ENCODE results near the gene CFC1.
"Not testable (repeated sequence)": the region's sequence is repeated elsewhere in the genome, so short reads cannot be mapped to it uniquely, and the experiment has no call there.

The CFC1 gene

GRCh38 chr2:130599393-130599792 lies at the start of gene CFC1:
Gene CFC1, minus strand, starts transcription at chr2:130599575. Its CDS starts 288 bp downstream, at chr2:130599287.
- not testable (repeated sequence) for DNase-seq (ENCODE audit: low read depth in 2 of 2, low spot score in 1 of 2)

GRCh38 chr2:130641688-130642087 lies 42.3 kb upstream of the CFC1 start:
- DNase-seq (ENCODE audit: low read depth in 2 of 2, low spot score in 1 of 2): not testable (repeated sequence)

- not testable (repeated sequence) for DNase-seq (ENCODE audit: low read depth in 2 of 2, low spot score in 1 of 2)
Observed at GRCh38 chr2:130638973-130639372, 39.6 kb upstream of the CFC1 start.

DNA sequence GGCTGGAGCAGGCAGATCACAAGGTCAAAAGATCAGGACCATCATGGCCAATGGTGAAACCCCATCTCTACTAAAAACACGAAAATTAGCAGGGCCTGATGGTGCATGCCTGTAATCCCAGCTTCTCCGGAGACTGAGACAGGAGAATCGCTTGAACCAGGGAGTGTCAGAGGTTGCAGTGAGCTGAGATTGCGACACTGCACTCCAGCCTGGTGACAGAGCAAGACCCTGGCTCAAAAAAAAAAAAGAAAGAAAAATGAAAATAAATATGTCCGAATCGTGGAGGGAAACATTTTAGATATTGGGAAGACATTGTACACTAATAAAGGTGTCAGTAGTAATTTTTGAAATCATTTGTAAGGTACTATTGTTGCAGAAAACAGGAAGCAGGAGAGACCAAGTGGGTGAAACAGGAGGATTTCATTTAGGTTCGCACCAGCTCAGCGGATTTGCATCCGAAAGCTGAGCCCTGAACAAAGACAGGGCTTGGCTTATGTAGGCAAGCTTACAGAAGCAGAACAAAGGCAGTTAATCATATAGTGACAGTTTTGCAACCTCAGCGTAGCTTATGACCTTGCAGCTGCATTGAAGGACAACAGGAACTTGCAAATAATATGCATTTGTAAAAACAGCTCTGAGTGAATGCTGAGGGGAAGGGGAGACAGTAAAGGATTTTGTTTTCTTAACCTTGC lies 29.6 kb upstream of the CFC1 start:
- DNase-seq (ENCODE audit: low read depth in 2 of 2, low spot score in 1 of 2): not testable (repeated sequence)

DNA sequence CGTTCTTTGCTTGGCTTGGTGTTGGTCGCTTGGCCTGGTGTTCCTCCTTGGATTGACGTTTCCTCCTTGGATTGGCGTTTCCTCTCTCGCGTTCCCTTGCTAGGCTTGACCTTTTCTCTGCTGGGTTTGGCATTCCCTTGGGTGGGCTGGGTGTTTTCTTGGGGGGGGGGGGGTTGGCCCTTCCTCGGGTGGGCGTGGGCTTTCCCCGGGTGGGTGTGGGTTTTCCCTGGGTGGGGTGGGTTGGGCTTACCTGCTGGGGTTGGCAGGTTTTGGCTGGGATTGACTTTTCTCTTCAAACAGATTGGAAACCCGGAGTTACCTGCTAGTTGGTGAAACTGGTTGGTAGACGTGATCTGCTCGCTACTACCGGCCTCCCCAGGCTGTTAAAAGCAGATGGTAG lies 11.8 kb upstream of the CFC1 start, which contains the start of gene POTEJ:
Gene POTEJ (plus strand): TSS at position 301 of the 400 bp plus-strand sequence. CDS start 93 bp downstream, at position 394.
- DNase-seq (ENCODE audit: low read depth in 2 of 2, low spot score in 1 of 2): not testable (repeated sequence)

- not testable (repeated sequence) for DNase-seq (ENCODE audit: low read depth in 2 of 2, low spot score in 1 of 2)
Observed at GRCh38 chr2:130610486-130610885, 11.1 kb upstream of the CFC1 start.

GRCh38 chr2:130609002-130609920 lies 9.9 kb upstream of the CFC1 start:
- not testable (repeated sequence) for DNase-seq (ENCODE audit: low read depth in 2 of 2, low spot score in 1 of 2)

DNA sequence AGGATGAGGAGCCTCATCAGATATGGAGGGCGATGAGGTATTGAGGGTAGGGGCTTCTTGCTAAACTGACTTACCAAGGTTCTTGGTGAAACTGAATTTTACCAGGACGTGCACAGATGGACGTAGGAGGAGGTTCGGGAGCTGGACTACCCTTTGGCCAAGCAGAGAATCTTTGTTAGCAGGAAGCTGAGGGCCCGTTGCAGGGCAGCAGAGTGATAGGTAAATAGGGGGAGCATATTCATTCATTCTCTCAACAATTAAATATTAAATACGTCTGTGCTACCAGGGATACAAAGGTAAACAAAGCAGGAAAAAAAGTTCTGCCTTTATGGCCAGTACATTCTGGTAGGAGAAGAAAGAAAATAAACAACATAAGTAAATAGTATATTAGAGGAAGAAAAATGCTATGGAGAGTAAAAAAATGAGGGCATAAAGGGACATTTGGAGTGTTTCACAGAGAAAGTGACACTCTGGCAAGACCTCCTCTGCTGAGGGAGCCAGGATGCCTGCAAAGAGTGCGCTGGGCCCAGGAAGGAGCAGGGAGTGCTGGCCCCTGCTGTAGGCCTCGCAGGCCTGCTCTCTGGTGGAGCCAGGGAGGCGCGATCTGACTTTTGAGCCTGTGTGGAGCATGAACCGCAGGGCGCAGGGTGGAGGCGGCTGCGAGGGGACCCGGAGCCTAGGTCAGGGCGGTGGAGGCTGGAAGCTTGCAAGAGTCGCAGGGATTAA lies 9.1 kb upstream of the CFC1 start:
- not testable (repeated sequence) for DNase-seq (ENCODE audit: low read depth in 2 of 2, low spot score in 1 of 2)

DNA sequence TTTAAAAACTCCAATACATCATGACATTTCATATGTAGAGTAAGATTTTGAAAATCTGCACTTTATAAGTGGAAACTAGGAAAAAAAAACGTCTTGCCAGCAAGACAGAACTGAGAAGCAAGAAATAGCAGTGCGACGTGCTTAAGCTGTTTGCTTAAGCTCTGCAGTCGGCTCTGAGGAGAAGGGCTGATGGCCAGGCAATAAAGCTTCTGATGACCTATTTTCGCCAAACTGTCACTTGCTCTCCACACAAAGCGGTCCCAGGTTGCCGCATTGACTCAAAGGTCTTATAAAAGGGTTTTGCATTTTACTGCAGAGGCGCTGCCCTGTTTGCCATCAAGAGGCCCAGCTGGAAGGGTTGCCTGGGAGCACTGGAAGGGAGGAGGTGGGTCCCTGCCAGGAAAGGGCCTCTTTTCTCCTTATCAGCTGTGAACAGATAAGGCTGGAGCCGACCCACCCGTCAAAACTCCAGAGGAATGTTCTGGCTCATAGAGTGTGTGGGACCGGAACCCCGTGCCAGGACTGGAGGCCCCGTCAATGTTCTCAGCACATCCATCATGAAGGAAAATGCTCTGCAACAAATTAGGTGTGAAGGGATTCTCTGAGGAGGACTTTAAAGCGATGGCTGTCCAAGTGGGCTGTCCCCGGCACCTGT lies 2.4 kb upstream of the CFC1 start:
- not testable (repeated sequence) for DNase-seq (ENCODE audit: low read depth in 2 of 2, low spot score in 1 of 2)

DNA sequence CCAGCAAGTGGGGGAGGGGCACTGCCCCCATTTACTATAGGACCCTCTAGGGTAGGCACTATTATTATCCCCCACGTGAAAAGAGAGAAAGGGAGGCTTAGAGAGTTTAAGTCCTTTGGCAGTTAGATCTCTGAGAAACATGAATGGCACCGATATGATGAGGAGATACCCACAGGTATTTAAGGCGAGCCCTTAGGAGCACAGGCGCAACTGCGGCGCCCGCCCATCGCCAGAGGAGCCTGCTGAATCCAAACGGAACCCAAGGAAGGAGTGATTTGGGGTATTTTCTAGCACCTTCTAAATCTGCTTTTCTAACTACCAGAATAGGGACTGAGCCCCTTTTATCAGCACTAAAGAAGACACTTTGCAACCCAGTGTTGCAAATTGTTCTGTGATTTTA lies 551 bp upstream of the CFC1 start:
- not testable (repeated sequence) for DNase-seq (ENCODE audit: low read depth in 2 of 2, low spot score in 1 of 2)

DNA sequence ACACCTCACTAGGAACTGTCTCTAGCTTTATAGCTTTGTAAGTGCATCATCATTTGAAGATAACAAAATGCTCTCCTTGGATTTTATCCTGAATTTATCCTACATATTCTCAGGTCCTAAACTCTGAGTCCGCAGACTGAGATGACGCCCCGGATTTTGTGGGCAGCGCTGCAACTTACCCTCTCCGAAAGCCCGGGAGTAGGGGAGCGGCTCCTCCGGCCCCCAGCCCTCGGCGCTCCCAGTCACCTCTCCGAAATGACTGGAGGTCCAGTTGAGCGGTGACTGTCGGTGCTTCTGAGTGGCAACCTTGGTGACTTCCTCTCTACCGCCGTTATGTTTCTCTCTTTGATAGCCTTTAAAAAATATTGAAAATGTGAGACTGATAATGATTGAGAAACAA lies 912 bp downstream of the CFC1 start:
- not testable (repeated sequence) for DNase-seq (ENCODE audit: low read depth in 2 of 2, low spot score in 1 of 2)

GRCh38 chr2:130597994-130598393 lies 1.4 kb downstream of the CFC1 start:
- not testable (repeated sequence) for DNase-seq (ENCODE audit: low read depth in 2 of 2, low spot score in 1 of 2)

- DNase-seq (ENCODE audit: low read depth in 2 of 2, low spot score in 1 of 2): not testable (repeated sequence)
Observed at GRCh38 chr2:130596757-130597156, 2.6 kb downstream of the CFC1 start.

DNA sequence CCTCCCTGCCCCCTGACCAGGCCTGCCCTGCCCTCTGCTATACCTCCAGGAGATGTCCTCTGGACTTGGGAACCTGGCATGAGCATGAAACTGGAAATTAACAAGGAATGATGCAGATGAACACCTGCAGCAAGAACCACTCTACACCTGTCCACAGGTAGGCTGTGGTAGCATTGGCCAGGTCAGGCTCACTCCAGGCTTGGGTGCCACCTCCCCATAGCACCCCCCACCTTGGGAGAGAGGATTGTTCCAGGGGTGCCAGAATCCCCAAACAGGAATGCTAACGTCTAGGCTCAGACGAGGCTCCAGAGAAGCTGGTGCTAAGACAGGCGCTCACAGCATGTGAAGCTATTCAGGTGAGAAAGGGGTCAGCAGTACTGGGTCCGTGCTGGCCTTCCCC lies 5.4 kb downstream of the CFC1 start:
- not testable (repeated sequence) for DNase-seq (ENCODE audit: low read depth in 2 of 2, low spot score in 1 of 2)

DNA sequence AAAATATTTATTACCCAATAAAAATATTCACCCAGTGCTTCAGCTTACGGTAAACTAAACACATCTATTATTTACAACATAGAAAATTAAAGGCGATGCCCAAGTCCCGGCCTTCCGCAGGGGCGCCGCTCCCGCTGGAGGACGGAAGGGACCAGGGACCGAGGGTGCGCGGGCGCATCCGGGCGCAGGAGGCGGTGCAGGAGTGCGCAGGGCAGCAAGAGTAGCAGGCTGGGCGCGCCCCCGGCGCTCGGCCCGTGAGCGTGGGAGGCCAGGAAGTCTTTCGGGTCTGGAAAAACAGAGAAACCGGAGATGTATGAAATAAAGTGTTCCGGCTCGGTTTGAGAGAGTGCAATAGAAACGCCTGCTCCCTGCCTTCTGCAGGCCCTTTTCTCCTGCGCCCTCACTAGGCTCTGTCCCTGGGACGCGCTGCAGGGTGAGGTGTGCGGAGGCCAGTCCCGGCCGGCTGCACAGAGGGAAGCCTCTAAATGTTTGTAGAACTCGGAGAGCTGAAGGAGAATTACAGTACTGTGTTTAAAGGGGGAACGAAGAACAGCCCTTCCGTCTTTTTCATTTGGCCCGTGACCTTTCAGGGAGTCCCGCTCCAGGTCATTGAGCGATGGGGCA lies 6.5 kb downstream of the CFC1 start:
- DNase-seq (ENCODE audit: low read depth in 2 of 2, low spot score in 1 of 2): not testable (repeated sequence)

DNA sequence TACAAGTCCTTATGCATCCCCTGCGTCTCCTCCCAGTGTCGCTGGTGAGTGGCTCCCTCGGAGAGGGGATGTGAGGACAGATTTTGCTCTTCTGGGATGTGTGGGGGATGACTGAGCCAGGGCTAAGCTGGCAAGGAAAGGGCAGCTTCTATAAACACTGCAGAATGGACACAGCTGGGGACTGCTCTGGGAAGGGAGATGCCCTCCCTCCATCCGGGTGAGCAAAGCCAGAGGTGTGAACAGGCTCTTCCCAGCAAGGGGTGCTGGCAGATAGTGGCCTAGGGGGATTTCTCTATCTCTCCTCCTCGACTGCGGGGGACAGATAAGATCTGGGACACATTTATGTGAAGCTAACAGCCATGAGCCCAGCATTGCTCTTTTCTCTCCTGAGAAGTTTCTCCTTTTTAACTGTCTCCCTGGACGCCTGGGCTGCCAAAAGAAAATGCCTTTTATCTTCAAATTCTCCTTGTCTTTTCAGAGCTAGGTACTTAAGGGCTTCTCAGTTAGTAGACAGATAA lies 8.5 kb downstream of the CFC1 start:
- DNase-seq (ENCODE audit: low read depth in 2 of 2, low spot score in 1 of 2): not testable (repeated sequence)

- DNase-seq (ENCODE audit: low read depth in 2 of 2, low spot score in 1 of 2): not testable (repeated sequence)
Observed at GRCh38 chr2:130590170-130590841, 9.1 kb downstream of the CFC1 start.

- not testable (repeated sequence) for DNase-seq (ENCODE audit: low read depth in 2 of 2, low spot score in 1 of 2)
Observed at GRCh38 chr2:130588688-130589458, 10.5 kb downstream of the CFC1 start.

GRCh38 chr2:130584726-130585125 lies 14.6 kb downstream of the CFC1 start:
- not testable (repeated sequence) for DNase-seq (ENCODE audit: low read depth in 2 of 2, low spot score in 1 of 2)
